Epithelial cell of proximal tubule (primary cell): Measurements from ENCODE around the gene TTC4. TPM values are rescaled to one million over a fixed set of nuclear protein-coding genes. Genes with fewer than 3 reads are reported as not detected.

ENCODE experiments used
- DNase-seq: peaks from one replicate; pipeline ENCODE4 v3.0.0-alpha.2; 2011; ENCODE audit warnings: low read depth
- H3K4me3 ChIP-seq: 2 replicates; pipeline ENCODE4 v1.5.1; 2011; ENCODE audit warnings: low read depth, mild to moderate bottlenecking, low read length
- CTCF ChIP-seq: conservative IDR thresholded peaks from 2 replicates; pipeline ENCODE4 v1.5.1; 2012; ENCODE audit warnings: low read depth, mild to moderate bottlenecking, low read length
- total RNA-seq: library from RNA; depleted of rRNA; stranded (reverse); fragments of >200 nt; gene quantifications from 2 replicates; pipeline ENCODE4 v1.2.3, GENCODE V29; 2015

The TTC4 gene
- total RNA-seq, 1 donor from 2014 or later = 23.1 TPM

DNA sequence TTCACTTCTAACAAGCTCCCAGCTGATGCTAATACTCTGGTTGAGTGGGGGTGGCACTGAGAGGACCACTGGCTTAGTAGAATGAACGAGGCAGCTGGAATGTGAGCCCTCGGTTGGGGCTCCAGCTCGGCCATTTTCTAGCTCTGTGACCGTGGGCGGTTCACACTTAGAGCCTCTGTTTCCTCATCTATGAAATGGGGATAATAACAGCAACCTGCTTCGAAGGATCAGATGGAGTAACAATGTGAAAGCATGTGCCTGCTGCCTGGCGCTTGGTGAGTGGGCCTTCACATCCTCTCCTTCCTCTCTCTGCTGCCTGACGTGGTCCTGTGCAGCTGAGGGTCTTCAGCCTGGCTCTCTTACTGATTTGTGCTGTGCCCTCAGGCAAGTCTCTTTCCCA lies 20.9 kb upstream of the TTC4 start:
- TF ChIP-seq CTCF = no peak
- DNase-seq = no peak
- no peak overlapping the region for H3K4me3 ChIP-seq

GRCh38 chr1:54695221-54695620 lies 20.4 kb upstream of the TTC4 start:
- no peak for TF ChIP-seq CTCF
- no peak overlapping the region for H3K4me3 ChIP-seq
- DNase-seq = no peak

DNA sequence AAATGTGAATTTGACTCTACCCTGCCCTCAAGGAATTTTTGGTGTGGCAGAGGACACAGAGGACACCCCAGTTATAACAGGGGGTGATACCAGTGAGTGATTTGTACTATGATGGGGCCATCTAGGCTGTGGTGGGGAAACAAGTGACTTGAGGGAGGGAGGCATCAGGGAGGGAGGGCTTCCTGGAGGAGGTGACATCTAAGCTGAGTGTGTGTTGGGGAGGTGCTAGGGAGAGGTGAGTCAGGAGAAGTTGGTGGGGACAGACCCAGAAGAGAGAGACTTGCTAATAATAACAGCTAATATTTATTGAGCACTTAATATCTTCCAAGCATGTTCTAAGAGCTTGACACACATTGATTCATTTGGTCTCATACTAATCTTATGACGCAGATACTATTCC lies 19.9 kb upstream of the TTC4 start:
- no peak overlapping the region for H3K4me3 ChIP-seq
- TF ChIP-seq CTCF = no peak
- no peak for DNase-seq

- no peak overlapping the region for H3K4me3 ChIP-seq
- DNase-seq = no peak
- no peak for TF ChIP-seq CTCF
Observed at GRCh38 chr1:54696262-54696661, 19.4 kb upstream of the TTC4 start.

DNA sequence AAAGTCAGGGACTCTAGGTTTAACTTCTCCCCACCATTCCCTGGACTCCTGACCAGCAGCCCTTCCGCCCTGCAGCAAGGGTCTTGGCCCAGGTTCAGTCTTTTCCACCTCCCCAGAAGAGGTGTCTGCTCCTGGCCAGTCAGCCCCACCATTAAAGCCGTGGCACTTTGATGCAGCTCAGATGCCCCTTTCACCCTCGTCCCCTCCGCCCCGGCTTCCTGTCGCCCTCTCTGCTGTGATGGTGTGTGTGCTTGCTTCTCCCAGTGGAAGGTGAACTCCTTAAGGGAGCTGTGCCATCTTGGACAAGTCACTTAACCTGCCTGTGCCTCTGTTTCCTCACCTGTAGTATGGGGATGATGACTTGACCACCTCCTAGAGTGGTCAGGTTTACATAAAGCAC lies 17.8 kb upstream of the TTC4 start:
- DNase-seq = no peak
- H3K4me3 ChIP-seq = no peak overlapping the region
- TF ChIP-seq CTCF = no peak

DNA sequence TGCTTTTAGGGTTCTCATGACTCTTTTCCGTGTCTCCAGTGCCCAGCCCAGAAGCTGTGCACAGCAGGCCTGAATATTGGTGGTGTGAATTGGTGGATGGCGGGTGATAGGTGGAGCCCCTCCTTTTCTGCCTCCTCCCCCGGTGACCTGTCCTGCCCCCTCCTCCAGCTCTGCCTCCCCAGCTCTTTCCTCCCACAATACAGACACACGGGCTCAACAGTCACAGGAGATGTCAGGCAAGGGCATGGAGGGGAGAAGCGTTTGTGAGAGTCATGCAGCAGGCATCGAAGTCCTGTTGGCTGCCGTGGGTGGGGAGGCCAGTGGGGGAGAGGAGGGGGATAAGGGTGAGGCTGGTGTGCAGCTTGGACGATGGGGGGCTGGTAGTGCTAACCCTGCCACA lies 17.3 kb upstream of the TTC4 start:
- no peak for TF ChIP-seq CTCF
- no peak overlapping the region for H3K4me3 ChIP-seq
- no peak for DNase-seq

GRCh38 chr1:54699936-54700525 lies 15.6 kb upstream of the TTC4 start:
- no peak overlapping the region for H3K4me3 ChIP-seq
- no peak for TF ChIP-seq CTCF
- DNase-seq = no peak
